VCaP (cell line): ENCODE results near the gene IL36B.

ENCODE experiments used
- H3K27ac ChIP-seq: fragments of 450-650 bp; 2 replicates; pipeline ENCODE4 v1.5.1; 2017
- CTCF ChIP-seq: fragments of 450-650 bp; conservative IDR thresholded peaks from 2 replicates; pipeline ENCODE4 v1.5.1; 2017; ENCODE audit warnings: mild to moderate bottlenecking, moderate library complexity

The IL36B gene

GRCh38 chr2:113002677-113003076 is 50.0 kb downstream of the IL36B start:
- TF ChIP-seq CTCF: no peak
- H3K27ac ChIP-seq: no peak overlapping the region

GRCh38 chr2:113000436-113000835 is 52.2 kb downstream of the IL36B start:
- TF ChIP-seq CTCF: no peak
- H3K27ac ChIP-seq: no peak overlapping the region

- H3K27ac ChIP-seq: no peak overlapping the region
- no peak for TF ChIP-seq CTCF
Observed at GRCh38 chr2:112997151-112997550, 55.5 kb downstream of the IL36B start.

GRCh38 chr2:112996635-112997034 is 56.0 kb downstream of the IL36B start:
- TF ChIP-seq CTCF: no peak
- H3K27ac ChIP-seq: no peak overlapping the region

GRCh38 chr2:112995346-112995920 is 57.2 kb downstream of the IL36B start:
- no peak for TF ChIP-seq CTCF
- H3K27ac ChIP-seq: no peak overlapping the region

- no peak for TF ChIP-seq CTCF
- no peak overlapping the region for H3K27ac ChIP-seq
Observed at GRCh38 chr2:112994648-112995047, 58.0 kb downstream of the IL36B start.

GRCh38 chr2:112993831-112994230 is 58.8 kb downstream of the IL36B start:
- no peak for TF ChIP-seq CTCF
- no peak overlapping the region for H3K27ac ChIP-seq

GRCh38 chr2:112989611-112990010 is 63.1 kb downstream of the IL36B start:
- no peak for TF ChIP-seq CTCF
- no peak overlapping the region for H3K27ac ChIP-seq
